Caco-2 (cell line): ENCODE results near the gene MRPL41. TPM values are rescaled to one million over a fixed set of nuclear protein-coding genes. Genes with fewer than 3 reads are reported as not detected.

Source experiments
- BruUV-seq: library from RNA; stranded (reverse); fragments of 400-500 nt; replicated peaks from 2 replicates; lab custom pipeline; 2021; lab: Mats Ljungman, UMichigan
- CTCF ChIA-PET: fragments of 300-600 bp; sonication (Branson Sonifier 250); formaldehyde crosslinking; loops from one replicate; lab custom pipeline; 2022; ENCODE audit warnings: antibody characterized with exemption; lab: Charles Lee
- POLR2A ChIA-PET: fragments of 300-600 bp; sonication (Branson Sonifier 250); formaldehyde crosslinking; loops from one replicate; lab custom pipeline; 2022; ENCODE audit warnings: antibody characterized with exemption; lab: Charles Lee
- DNase-seq, 2 experiments: peaks; one replicate each; pipeline versions ENCODE4 v3.0.0 to v3.0.0-alpha.2; 2020 to 2022
- H3K27me3 ChIP-seq: replicated peaks from 2 replicates; pipeline ENCODE4 v1.6.0; 2011; ENCODE audit warnings: low read length; ENCODE audit not compliant: control insufficient read depth, insufficient read depth
- H3K36me3 ChIP-seq: 2 replicates; pipeline ENCODE4 v1.5.1; 2011; ENCODE audit warnings: low read length; ENCODE audit not compliant: control insufficient read depth, insufficient read depth
- H3K4me1 ChIP-seq: fragments of 250-450 bp; sonication (Bioruptor Pico); 2 replicates; pipeline ENCODE4 v1.5.1; 2020; ENCODE audit warnings: mild to moderate bottlenecking
- H3K4me3 ChIP-seq: 2 replicates; pipeline ENCODE4 v1.5.1; 2011; ENCODE audit warnings: low read depth, mild to moderate bottlenecking, control low read depth, low read length
- H3K9me3 ChIP-seq: fragments of 250-450 bp; sonication (Bioruptor Pico); 2 replicates; pipeline ENCODE4 v1.5.1; 2020; ENCODE audit warnings: mild to moderate bottlenecking, moderate library complexity
- H3K27ac Mint-ChIP-seq: one replicate; pipeline ENCODE4 v1.8.0; 2022; ENCODE audit warnings: mixed read lengths; ENCODE audit not compliant: unreplicated experiment
- H3K27me3 Mint-ChIP-seq: one replicate; pipeline ENCODE4 v1.8.0; 2022; ENCODE audit warnings: mixed read lengths; ENCODE audit not compliant: insufficient read depth, unreplicated experiment
- H3K36me3 Mint-ChIP-seq: one replicate; pipeline ENCODE4 v1.8.0; 2022; ENCODE audit warnings: mild to moderate bottlenecking, mixed read lengths; ENCODE audit not compliant: insufficient read depth, unreplicated experiment
- H3K4me1 Mint-ChIP-seq: one replicate; pipeline ENCODE4 v1.8.0; 2022; ENCODE audit warnings: low read depth, mixed read lengths; ENCODE audit not compliant: unreplicated experiment
- H3K4me3 Mint-ChIP-seq: one replicate; pipeline ENCODE4 v1.8.0; 2022; ENCODE audit warnings: mild to moderate bottlenecking, moderate library complexity, mixed read lengths; ENCODE audit not compliant: unreplicated experiment
- H3K9me3 Mint-ChIP-seq: one replicate; pipeline ENCODE4 v1.8.0; 2022; ENCODE audit warnings: mixed read lengths; ENCODE audit not compliant: unreplicated experiment
- CTCF ChIP-seq, 2 experiments: fragments of 200-600 bp in 1 of 2; IDR thresholded peaks; 1 replicate in 1 of 2; 2 replicates in 1 of 2; pipeline versions ENCODE4 v1.5.1 to v1.8.0; 2011 to 2022; ENCODE audit warnings: antibody characterized with exemption in 1 of 2, control low read depth in 1 of 2, inconsistent platforms in 1 of 2, low read depth in 1 of 2, low read length in 1 of 2, mild to moderate bottlenecking in 1 of 2, moderate library complexity in 1 of 2; ENCODE audit not compliant: insufficient read depth in 1 of 2, severe bottlenecking in 1 of 2, unreplicated experiment in 1 of 2
- intact Hi-C: fragments of 100-400 bp; cut with micrococcal nuclease; formaldehyde crosslinking; loops from one replicate; pipeline ENCODE4 v1.10.0; 2022; ENCODE audit not compliant: unreplicated experiment
- total RNA-seq: library from RNA; stranded (reverse); gene quantifications from 2 replicates; pipeline ENCODE4 v1.2.3, GENCODE V29; 2022

Gene MRPL41
- total RNA-seq, 1 experiment from 2014 or later, result 44.2 TPM

GRCh38 chr9:137504432-137504777 lies 47.3 kb upstream of the MRPL41 start:
- Mint-ChIP-seq H3K9me3 (peaks cover 22% of the 10 kb centered on the region), H3K4me1 (peaks cover 13% of the 10 kb centered on the region), H3K27ac (no peak overlapping the region), H3K36me3 (peaks cover 26% of the 10 kb centered on the region), H3K4me3 (no peak overlapping the region), H3K27me3 (peaks cover 11% of the 10 kb centered on the region)
- Histone ChIP-seq H3K36me3 (no peaks in the 10 kb centered on the region), H3K9me3 (0 out of 2 replicates have a peak, but pooled peaks cover 3% of the 10 kb centered on the region), H3K4me3 (no peak overlapping the region), H3K27me3 (no peaks in the 10 kb centered on the region), H3K4me1 (no peaks in the 10 kb centered on the region)
- no peak for DNase-seq
- POLR2A ChIA-PET, result no interaction called here
- BruUV-seq, result no TSS peak
- intact Hi-C loops, result no loop called here
- no peak for TF ChIP-seq CTCF (IDR thresholded peaks at IDR 0.05; ENCODE audit: insufficient read depth in 1 of 2, low read depth in 1 of 2, low read length in 1 of 2, severe bottlenecking in 1 of 2, unreplicated experiment in 1 of 2)
- CTCF ChIA-PET, result no interaction called here

- BruUV-seq, result no TSS peak
- DNase-seq, result no peak
- peaks cover 11% of the 10 kb centered on the region for H3K27me3 Mint-ChIP-seq
- H3K4me3 Mint-ChIP-seq, result no peak overlapping the region
- H3K36me3 Mint-ChIP-seq, result peaks cover 26% of the 10 kb centered on the region
- TF ChIP-seq CTCF (IDR thresholded peaks at IDR 0.05; ENCODE audit: insufficient read depth in 1 of 2, low read depth in 1 of 2, low read length in 1 of 2, severe bottlenecking in 1 of 2, unreplicated experiment in 1 of 2), result no peak
- peaks cover 13% of the 10 kb centered on the region for H3K4me1 Mint-ChIP-seq
- Histone ChIP-seq H3K27me3 (no peaks in the 10 kb centered on the region), H3K4me3 (no peak overlapping the region), H3K9me3 (0 out of 2 replicates have a peak, but pooled peaks cover 3% of the 10 kb centered on the region), H3K36me3 (no peaks in the 10 kb centered on the region), H3K4me1 (no peaks in the 10 kb centered on the region)
- CTCF ChIA-PET, result interaction anchor here (0.6 kb wide), 1 partner anchor 83 kb away, joined by 5 read pairs; the partner anchor contains the start of genes EXD3 and NOXA1
- peaks cover 22% of the 10 kb centered on the region for H3K9me3 Mint-ChIP-seq
- no peak overlapping the region for H3K27ac Mint-ChIP-seq
- intact Hi-C loops, result no loop called here
- POLR2A ChIA-PET, result interaction anchor here (0.5 kb wide), 1 partner anchor 112 kb away, joined by 3 read pairs; no protein-coding TSS in a partner anchor
These were observed 46.1 kb upstream of the MRPL41 start for GRCh38 chr9:137505421-137506140.

GRCh38 chr9:137506274-137506673 lies 45.4 kb upstream of the MRPL41 start:
- no peak for DNase-seq
- BruUV-seq, result no TSS peak
- CTCF ChIA-PET, result interaction anchor here (0.6 kb wide), 1 partner anchor 83 kb away, joined by 5 read pairs; the partner anchor contains the start of genes EXD3 and NOXA1

More at GRCh38 chr9:137506274-137506673, 45.4 kb upstream of the MRPL41 start:
- H3K4me3 Mint-ChIP-seq, result no peak overlapping the region
- peaks cover 19% of the 10 kb centered on the region for H3K36me3 Mint-ChIP-seq
- H3K9me3 Mint-ChIP-seq, result peaks cover 22% of the 10 kb centered on the region
- no peak overlapping the region for H3K4me3 ChIP-seq
- H3K4me1 ChIP-seq, result no peaks in the 10 kb centered on the region
- intact Hi-C loops, result no loop called here
- H3K27ac Mint-ChIP-seq, result no peak overlapping the region
- H3K36me3 ChIP-seq, result no peaks in the 10 kb centered on the region
- H3K4me1 Mint-ChIP-seq, result peaks cover 13% of the 10 kb centered on the region
- H3K9me3 ChIP-seq, result 0 out of 2 replicates have a peak, but pooled peaks cover 3% of the 10 kb centered on the region
- no peaks in the 10 kb centered on the region for H3K27me3 ChIP-seq
- peaks cover 11% of the 10 kb centered on the region for H3K27me3 Mint-ChIP-seq
- no peak for TF ChIP-seq CTCF (IDR thresholded peaks at IDR 0.05; ENCODE audit: insufficient read depth in 1 of 2, low read depth in 1 of 2, low read length in 1 of 2, severe bottlenecking in 1 of 2, unreplicated experiment in 1 of 2)
- POLR2A ChIA-PET, result no interaction called here
